Measurements from ENCODE around the gene FAM13A.

GRCh38 chr4:89044147-89044900 lies 12.7 kb downstream of the FAM13A start:
- no peak for TF ChIP-seq EZH2 (IDR thresholded peaks at IDR 0.05; ENCODE audit: borderline replicate concordance, low read depth, low read length, severe bottlenecking)
- TF ChIP-seq, protein P1, sequence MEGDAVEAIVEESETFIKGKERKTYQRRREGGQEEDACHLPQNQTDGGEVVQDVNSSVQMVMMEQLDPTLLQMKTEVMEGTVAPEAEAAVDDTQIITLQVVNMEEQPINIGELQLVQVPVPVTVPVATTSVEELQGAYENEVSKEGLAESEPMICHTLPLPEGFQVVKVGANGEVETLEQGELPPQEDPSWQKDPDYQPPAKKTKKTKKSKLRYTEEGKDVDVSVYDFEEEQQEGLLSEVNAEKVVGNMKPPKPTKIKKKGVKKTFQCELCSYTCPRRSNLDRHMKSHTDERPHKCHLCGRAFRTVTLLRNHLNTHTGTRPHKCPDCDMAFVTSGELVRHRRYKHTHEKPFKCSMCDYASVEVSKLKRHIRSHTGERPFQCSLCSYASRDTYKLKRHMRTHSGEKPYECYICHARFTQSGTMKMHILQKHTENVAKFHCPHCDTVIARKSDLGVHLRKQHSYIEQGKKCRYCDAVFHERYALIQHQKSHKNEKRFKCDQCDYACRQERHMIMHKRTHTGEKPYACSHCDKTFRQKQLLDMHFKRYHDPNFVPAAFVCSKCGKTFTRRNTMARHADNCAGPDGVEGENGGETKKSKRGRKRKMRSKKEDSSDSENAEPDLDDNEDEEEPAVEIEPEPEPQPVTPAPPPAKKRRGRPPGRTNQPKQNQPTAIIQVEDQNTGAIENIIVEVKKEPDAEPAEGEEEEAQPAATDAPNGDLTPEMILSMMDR (IDR thresholded peaks at IDR 0.05; ENCODE audit: extremely low read depth in 1 of 2, insufficient read depth in 1 of 2, low read depth in 1 of 2, low read length in 2 of 2): no peak
